GM18499 (cell line): ENCODE measurements around the gene PLPP7.

Experiments
- ATAC-seq: cut with Tn5 transposase; IDR thresholded peaks from one replicate; pipeline ENCODE4 v1.9.1; 2021; ENCODE audit warnings: moderate number of reproducible peaks; ENCODE audit not compliant: insufficient read depth, unreplicated experiment

Gene PLPP7

GRCh38 chr9:131279863-131280570, 9.5 kb upstream of the PLPP7 start:
- ATAC-seq, result no peak

GRCh38 chr9:131280660-131281059, 8.9 kb upstream of the PLPP7 start:
- no peak for ATAC-seq

GRCh38 chr9:131281119-131281965, 8.2 kb upstream of the PLPP7 start:
- ATAC-seq, result no peak

GRCh38 chr9:131282175-131282574, 7.3 kb upstream of the PLPP7 start:
- ATAC-seq, result no peak

DNA sequence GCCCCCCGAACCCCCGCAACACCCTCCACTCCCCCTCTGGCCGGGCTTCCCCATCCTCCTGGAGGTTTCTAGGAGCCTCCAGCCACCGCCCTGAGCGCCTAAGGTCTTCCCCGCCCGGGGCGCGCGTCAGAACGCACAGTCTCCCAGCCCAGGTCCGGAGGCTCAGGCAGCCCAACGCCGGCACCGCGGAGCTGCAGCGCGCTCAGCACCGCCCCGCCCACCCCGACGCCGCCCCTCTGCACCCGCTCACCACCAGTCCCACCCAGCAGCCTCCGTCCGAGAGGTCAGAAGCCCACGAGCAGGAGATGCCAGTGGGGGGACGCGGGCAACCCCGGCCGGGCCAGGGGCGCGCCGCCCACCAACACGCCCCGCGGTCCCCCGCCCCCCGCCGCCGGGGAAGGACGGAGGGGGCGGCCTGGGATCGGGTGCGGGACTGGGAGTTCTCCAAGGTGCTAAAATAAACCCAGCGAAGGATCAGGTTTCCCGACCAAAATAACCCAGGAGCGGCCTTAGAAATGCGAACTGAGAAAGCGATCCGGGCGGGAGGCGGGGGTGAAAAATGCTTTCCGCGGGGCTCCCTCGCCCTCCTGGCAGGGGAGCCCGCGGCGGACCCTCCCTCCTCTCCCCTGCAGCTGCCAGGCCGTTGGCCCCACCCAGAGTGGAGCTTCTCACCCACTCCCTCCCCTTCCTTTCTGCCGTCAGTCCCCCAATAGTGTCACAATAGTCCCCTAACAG, 6.7 kb upstream of the PLPP7 start:
- no peak for ATAC-seq

DNA sequence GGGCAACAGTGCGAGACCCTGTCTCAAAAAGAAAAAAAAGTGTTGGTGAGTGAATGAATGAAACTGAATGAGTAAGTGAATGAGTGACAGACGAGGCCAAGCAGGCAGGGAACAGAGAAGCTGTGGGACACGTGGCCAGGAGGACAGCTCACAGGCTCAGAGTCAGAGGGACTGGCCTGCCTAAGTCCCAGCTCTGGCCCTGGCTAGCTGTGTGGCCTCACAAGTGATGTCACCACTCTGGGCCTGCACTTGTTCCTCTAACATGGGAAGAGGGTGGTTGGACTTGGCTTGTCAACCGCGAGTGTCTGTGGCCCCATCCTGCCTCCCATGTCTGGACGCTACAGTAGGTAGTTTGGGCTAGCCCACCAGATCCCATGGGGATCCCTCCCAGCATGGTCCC, 4.7 kb upstream of the PLPP7 start:
- ATAC-seq, result no peak

DNA sequence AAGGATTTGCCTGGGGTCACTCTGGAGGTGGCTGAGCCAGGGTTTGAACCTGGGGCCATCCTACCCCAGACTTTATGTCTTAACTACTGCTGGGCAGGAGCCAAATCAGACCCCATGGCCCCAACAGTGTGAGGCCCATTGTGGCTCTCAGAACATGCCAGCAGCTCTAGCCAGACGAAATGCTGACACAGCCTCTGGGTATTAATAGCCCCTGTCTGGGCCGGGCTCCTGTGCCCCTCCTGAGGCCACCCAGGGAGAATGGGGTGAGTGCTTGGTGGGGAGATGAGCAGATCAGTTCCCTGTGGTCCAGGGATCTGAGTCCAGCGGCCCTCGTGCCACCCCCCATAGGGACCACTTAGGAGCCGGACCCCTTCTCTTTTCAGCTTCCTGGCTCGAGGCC, 2.2 kb upstream of the PLPP7 start:
- ATAC-seq, result no peak

GRCh38 chr9:131288217-131288616, 1.3 kb upstream of the PLPP7 start:
- ATAC-seq, result no peak

GRCh38 chr9:131290036-131290766, 678 bp downstream of the PLPP7 start:
- ATAC-seq, result no peak

DNA sequence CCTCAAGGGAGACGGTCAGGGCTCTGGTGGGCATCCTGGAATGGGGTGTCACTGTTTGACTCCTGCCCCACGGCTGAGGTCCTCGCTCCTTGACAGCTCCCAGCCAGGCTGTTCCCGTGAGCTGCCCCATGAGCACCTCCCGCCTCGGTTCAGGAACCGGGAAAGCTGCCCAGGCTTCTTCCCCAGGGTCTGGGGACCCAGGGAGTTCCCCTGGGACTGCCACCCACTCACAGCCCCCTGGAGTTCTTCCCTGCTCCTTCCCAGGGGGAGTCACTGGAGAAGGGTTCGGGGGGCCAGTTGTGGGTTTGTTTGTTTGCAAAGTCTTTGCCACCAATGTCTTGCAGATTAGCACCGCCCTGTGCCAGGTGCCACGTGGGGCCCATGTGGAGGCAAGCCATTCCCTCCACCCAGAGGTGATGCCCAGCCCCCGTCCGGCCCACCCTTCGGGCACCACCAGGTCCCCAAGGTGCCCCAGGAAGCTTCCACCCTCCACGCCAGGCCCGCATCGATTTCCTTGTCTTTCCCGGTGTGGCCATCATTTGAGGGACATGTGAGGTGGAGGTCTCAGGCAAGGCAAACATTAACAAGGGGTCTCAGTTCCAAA, 1.3 kb downstream of the PLPP7 start:
- no peak for ATAC-seq

DNA sequence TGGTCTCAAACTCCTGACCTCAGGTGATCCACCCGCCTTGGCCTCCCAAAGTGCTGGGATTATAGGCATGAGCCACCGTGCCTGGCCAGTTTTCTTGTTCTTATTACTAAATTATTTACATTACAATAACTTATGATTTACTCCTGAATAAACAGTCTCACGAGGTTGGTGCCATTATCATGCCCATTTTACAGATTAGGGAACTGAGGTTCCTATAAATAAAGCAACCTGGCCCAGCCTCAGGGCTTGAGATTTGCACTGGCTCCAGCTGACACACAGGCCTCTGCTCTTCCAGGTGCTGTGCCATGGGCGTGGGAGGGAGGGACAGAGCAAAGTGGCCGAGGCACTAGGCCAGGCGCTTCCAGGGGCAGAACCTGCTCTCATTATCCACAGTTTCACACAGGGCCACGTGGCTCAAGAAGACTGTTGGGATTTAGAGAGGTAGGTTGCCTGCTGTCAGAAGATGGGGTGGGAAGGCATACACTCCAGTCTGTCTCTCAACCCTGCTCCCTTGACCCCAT, 2.3 kb downstream of the PLPP7 start:
- no peak for ATAC-seq

- ATAC-seq, result no peak
Measured at GRCh38 chr9:131292937-131293336, 3.4 kb downstream of the PLPP7 start.

GRCh38 chr9:131296460-131296859, 6.9 kb downstream of the PLPP7 start:
- no peak for ATAC-seq

DNA sequence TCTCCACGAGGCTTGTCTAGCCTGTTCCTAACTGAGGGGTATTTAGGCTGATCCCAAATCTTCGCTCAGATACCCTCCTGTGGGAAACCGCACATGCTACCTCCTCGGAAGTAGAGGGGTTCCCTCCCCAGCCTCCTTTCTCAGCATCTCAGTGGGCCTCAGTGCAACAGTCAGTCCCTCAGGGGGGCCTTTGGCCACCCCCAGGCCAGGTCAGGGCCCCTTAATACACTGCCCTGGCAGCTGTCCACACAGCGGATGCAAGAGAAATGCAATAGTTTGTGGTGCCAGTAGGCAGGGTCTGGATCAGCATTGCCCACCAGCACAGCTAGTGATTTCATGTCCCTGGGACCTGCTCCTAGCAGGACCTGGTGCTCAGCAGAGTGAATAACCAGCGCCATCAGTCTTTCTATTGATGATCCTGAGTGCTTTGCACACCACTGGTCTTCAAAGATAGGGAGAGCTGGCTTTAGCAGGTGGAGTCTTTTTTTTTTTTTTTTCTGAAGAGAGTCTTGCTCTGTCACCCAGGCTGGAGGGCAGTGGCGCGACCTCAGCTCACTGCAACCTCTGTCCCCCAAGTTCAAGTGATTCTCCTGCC, 7.5 kb downstream of the PLPP7 start:
- ATAC-seq, result no peak

DNA sequence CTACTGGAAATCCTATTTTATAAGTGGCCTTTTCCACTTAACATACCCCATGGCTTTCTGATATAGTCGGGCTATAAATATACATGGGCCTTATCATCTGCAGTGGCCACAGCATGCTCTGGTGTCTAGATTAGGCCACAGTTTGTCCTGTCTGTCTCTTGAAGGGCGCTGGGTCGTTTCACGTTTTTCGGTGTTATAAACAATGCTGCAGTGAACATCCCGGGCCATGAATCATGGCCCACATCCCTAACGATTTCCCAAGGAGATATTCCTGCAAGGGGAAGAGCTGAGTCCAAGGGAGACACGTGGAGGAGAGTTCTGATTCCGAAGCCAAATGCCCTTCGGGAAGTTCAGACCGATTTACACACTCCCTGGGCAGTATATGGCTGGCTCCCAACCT, 8.4 kb downstream of the PLPP7 start:
- ATAC-seq, result no peak

- no peak for ATAC-seq
Measured at GRCh38 chr9:131298341-131298740, 8.8 kb downstream of the PLPP7 start.

DNA sequence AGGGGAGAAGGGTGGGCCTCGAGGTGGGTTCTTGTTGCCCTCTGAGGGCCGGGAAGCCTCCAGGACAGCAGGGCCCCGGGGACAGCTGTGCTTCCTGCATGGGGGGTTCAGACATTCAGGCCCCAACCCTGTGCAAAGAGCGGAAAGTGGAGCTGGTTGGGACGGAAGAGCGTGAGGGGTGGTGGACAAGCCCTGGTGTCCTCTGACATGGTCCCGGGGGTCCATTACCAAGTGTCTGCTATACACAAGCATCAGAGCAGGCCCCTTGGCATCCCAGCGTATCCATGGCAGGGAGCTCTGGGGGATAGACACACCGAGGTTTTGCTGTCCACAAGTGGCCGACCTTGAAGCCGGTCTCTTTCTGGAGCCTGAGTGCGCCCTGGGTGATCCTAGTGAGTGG, 9.3 kb downstream of the PLPP7 start:
- no peak for ATAC-seq

- no peak for ATAC-seq
Measured at GRCh38 chr9:131299346-131299960, 9.9 kb downstream of the PLPP7 start.

DNA sequence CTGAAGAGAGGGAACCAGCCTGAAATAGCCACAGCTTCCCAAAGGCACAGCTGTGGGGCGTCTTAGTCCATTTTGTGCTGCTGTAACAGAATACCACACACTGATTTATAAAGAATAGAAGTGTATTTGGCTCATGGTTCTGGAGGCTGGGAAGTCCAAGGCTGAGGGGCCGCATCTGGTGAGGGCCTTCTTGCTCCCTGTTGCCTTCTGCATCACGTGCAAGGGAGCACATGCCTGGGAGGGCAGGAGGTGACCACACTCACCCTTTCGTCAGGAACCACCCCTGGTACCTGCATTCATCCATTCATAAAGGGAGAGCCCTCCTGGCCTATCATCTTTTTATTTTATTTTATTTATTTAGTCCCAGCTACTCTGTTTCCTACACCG, 10.4 kb downstream of the PLPP7 start:
- no peak for ATAC-seq
